ENCODE data around the gene KMT5B.

DNA sequence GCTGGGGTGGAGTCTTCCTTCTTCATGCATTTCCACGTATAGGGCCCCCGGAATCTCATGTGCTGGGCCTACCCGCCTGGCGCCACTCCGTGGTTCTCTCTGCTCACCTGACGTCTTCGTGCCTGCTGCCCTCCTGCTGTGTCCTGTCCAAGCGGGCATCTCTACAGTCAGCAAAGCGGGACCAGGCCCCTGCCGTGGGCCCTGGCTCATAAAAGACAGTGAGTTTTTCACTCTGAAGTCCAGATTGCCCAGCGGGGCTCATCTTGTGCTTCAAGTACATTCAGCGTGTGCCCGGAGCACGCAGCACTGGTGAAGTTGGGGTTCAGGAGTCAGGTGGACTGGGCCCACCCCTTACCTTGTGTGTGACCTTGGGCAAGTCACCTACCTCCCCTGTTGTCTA is 41.3 kb upstream of the KMT5B start:
- no peak for TF ChIP-seq BCL11B (tag by site-specific recombination; IDR thresholded peaks at IDR 0.05; ENCODE audit: low read depth)
- TF ChIP-seq ZNF548 (tag by site-specific recombination; IDR thresholded peaks at IDR 0.05): no peak
- no peak for TF ChIP-seq ZNF169 (tag by site-specific recombination; IDR thresholded peaks at IDR 0.05)
- TF ChIP-seq, protein P1, sequence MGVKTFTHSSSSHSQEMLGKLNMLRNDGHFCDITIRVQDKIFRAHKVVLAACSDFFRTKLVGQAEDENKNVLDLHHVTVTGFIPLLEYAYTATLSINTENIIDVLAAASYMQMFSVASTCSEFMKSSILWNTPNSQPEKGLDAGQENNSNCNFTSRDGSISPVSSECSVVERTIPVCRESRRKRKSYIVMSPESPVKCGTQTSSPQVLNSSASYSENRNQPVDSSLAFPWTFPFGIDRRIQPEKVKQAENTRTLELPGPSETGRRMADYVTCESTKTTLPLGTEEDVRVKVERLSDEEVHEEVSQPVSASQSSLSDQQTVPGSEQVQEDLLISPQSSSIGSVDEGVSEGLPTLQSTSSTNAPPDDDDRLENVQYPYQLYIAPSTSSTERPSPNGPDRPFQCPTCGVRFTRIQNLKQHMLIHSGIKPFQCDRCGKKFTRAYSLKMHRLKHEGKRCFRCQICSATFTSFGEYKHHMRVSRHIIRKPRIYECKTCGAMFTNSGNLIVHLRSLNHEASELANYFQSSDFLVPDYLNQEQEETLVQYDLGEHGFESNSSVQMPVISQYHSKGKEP (tag by site-specific recombination; IDR thresholded peaks at IDR 0.05): no peak
- TF ChIP-seq ZNF449 (tag by site-specific recombination; IDR thresholded peaks at IDR 0.05): no peak
- TF ChIP-seq, protein P2, sequence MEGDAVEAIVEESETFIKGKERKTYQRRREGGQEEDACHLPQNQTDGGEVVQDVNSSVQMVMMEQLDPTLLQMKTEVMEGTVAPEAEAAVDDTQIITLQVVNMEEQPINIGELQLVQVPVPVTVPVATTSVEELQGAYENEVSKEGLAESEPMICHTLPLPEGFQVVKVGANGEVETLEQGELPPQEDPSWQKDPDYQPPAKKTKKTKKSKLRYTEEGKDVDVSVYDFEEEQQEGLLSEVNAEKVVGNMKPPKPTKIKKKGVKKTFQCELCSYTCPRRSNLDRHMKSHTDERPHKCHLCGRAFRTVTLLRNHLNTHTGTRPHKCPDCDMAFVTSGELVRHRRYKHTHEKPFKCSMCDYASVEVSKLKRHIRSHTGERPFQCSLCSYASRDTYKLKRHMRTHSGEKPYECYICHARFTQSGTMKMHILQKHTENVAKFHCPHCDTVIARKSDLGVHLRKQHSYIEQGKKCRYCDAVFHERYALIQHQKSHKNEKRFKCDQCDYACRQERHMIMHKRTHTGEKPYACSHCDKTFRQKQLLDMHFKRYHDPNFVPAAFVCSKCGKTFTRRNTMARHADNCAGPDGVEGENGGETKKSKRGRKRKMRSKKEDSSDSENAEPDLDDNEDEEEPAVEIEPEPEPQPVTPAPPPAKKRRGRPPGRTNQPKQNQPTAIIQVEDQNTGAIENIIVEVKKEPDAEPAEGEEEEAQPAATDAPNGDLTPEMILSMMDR (tag by site-specific recombination; IDR thresholded peaks at IDR 0.05): no peak
- no peak for TF ChIP-seq MYNN (tag by site-specific recombination; IDR thresholded peaks at IDR 0.05; ENCODE audit: borderline replicate concordance)
- TF ChIP-seq, protein P3, sequence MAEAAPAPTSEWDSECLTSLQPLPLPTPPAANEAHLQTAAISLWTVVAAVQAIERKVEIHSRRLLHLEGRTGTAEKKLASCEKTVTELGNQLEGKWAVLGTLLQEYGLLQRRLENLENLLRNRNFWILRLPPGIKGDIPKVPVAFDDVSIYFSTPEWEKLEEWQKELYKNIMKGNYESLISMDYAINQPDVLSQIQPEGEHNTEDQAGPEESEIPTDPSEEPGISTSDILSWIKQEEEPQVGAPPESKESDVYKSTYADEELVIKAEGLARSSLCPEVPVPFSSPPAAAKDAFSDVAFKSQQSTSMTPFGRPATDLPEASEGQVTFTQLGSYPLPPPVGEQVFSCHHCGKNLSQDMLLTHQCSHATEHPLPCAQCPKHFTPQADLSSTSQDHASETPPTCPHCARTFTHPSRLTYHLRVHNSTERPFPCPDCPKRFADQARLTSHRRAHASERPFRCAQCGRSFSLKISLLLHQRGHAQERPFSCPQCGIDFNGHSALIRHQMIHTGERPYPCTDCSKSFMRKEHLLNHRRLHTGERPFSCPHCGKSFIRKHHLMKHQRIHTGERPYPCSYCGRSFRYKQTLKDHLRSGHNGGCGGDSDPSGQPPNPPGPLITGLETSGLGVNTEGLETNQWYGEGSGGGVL (tag by site-specific recombination; IDR thresholded peaks at IDR 0.05): no peak
- TF ChIP-seq, protein P4, sequence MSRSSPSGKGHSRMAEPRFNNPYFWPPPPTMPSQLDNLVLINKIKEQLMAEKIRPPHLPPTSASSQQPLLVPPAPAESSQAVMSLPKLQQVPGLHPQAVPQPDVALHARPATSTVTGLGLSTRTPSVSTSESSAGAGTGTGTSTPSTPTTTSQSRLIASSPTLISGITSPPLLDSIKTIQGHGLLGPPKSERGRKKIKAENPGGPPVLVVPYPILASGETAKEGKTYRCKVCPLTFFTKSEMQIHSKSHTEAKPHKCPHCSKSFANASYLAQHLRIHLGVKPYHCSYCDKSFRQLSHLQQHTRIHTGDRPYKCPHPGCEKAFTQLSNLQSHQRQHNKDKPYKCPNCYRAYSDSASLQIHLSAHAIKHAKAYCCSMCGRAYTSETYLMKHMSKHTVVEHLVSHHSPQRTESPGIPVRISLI (tag by site-specific recombination; IDR thresholded peaks at IDR 0.05): no peak

Data from HEK293 (cell line).